Colon (tissue), 2 donors: Measurements from ENCODE around the gene TLR10.

Source experiments
- FAIRE-seq: peaks from 2 replicates; lab custom pipeline; 2012; peaks lifted over from hg19 to GRCh38; lab: Jason Lieb, UNC
- donor health status: control.
- donor health status: control.

The TLR10 gene

DNA sequence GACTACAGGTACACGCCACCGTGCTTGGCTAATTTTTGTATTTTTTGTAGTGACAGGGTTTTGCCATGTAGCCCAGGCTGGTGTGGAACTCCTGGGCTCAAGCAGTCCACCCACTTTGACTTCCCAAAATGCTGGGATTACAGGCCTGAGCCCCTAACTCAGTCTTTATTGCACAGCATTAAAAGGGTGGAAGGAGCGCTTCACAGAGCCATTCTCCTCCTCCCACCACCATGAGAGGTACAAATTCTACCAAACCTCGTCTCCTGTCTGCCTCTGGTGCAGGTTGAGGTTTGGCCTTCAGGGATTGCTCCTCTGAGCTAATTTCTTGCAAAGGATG, 52.3 kb downstream of the TLR10 start:
- FAIRE-seq = no peak

- FAIRE-seq = no peak
Measured at GRCh38 chr4:38728631-38729141, 54.1 kb downstream of the TLR10 start.

DNA sequence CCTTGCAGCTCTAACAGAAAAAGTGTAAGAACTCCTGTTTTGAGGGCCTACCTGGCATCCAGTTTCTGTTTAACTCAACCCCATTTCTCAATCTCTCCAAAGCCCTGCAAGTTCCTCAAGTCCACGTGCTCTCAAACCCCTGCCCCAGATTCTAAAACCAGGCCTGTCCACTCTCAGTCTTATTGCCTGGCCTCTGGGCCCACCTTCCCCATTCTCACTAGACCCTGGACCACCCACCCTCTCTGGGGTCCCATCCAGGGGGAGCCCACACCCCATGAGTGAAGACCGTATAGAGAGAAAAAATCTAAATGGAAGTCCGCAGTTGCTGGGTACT, 58.3 kb downstream of the TLR10 start:
- no peak for FAIRE-seq

DNA sequence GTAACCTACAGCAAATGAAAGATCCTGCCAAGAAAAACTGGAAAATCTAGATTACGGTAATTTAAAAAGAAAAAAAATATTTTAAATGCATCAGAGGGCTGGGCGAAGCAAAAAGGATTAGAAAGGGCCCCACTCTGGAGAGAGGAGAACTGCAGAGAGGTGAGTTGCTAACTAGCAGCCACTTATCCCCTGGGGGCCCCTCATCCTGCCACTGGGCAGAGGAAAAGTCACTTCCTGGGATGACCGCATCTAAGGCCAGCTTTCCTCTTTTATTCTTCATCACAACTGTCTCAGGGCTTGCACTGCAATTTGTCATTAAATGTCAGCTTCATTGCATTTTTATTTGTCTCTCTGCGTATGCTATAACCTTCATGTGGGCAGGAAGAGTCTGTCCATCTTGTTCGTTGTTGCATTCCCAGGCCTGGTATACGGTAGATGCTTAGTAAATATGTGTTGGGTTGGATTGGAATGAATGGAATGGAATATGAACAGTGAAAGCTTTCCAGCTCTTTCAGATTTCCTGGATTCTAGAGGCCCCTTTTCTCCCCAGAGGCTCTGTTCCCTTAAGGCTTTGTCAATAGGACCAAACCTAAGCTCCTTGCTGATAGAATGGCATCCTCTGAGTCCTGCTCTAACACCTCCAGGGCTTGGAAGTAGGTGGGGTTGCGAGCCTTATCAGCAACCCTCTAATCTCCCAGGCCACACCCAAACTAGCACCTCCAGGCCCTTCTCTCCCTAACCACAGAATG, 58.9 kb downstream of the TLR10 start:
- no peak for FAIRE-seq

DNA sequence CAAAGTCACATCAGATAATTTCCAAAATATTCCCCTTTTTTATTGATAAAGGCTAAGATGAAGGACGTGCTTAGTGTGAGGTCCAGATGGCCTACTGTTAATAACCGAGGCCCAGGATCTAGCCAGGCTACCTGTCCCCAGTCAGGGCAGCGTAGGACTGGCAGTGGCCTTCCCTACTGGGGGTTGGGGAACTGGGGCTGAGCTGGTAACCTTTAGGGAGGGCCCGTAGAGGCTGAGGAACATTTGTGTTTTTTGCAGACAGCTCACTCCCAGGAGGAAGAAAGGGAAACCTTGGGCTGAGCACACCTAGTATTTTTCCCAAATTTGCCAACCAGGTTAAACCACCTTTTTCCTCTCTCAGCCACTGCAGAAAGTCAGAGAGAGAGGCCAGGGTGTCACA, 59.7 kb downstream of the TLR10 start:
- FAIRE-seq = no peak
